ENCODE measurements around the gene DLST.

GRCh38 chr14:74918380-74918779, 36.7 kb downstream of the DLST start:
- no peak for TF ChIP-seq MAX (IDR thresholded peaks at IDR 0.05; ENCODE audit: low read depth, low read length)
- TF ChIP-seq CTCF (IDR thresholded peaks at IDR 0.05; ENCODE audit: low read depth, low read length), result no peak

All from NB4 (cell line).